Measurements from ENCODE around the gene ODF2.
A peak's percentile ranks its signal among the peaks of the same experiment; 100 is the strongest.
"Not testable (repeated sequence)": the region's sequence is repeated elsewhere in the genome, so short reads cannot be mapped to it uniquely, and the experiment has no call there.

The ODF2 gene

GRCh38 chr9:128420651-128421481, 34.9 kb upstream of the ODF2 start, which contains the start of gene CERCAM:
TSS of gene CERCAM (plus strand) at chr9:128420857. CDS start at chr9:128420878, 21 bp downstream.
- TF ChIP-seq POU6F1 (CRISPR knock-in tag; IDR thresholded peaks at IDR 0.05; ENCODE audit: borderline replicate concordance, low read depth) (no peak), ZNF8 (CRISPR knock-in tag; IDR thresholded peaks at IDR 0.05) (no peak), PPARA (CRISPR knock-in tag; IDR thresholded peaks at IDR 0.05; ENCODE audit: borderline replicate concordance) (no peak), ZC3H10 (CRISPR knock-in tag; IDR thresholded peaks at IDR 0.05) (no peak), TOX (CRISPR knock-in tag; IDR thresholded peaks at IDR 0.05; ENCODE audit: borderline replicate concordance) (no peak), ZNF70 (CRISPR knock-in tag; IDR thresholded peaks at IDR 0.05) (no peak), CSDC2 (CRISPR knock-in tag; IDR thresholded peaks at IDR 0.05) (no peak), ZFP3 (CRISPR knock-in tag; IDR thresholded peaks at IDR 0.05) (no peak), BACH2 (CRISPR knock-in tag; IDR thresholded peaks at IDR 0.05; ENCODE audit: borderline replicate concordance) (no peak), ESRRG (CRISPR knock-in tag; IDR thresholded peaks at IDR 0.05) (no peak), TCF4 (CRISPR knock-in tag; IDR thresholded peaks at IDR 0.05; ENCODE audit: borderline replicate concordance) (no peak), TSHZ2 (CRISPR knock-in tag; IDR thresholded peaks at IDR 0.05) (no peak), SNAI2 (CRISPR knock-in tag; IDR thresholded peaks at IDR 0.05) (no peak), ZFP30 (CRISPR knock-in tag; IDR thresholded peaks at IDR 0.05) (no peak; the same call in 1 of the 2 replicates), ISL1 (CRISPR knock-in tag; IDR thresholded peaks at IDR 0.05) (no peak)
- peak; percentile 84 for ATAC-seq

GRCh38 chr9:128421482-128421996, 34.3 kb upstream of the ODF2 start:
- ATAC-seq: peak; percentile 21
- TF ChIP-seq ZNF8 (CRISPR knock-in tag; IDR thresholded peaks at IDR 0.05): no peak
- no peak for TF ChIP-seq ISL1 (CRISPR knock-in tag; IDR thresholded peaks at IDR 0.05)
- no peak for TF ChIP-seq ZC3H10 (CRISPR knock-in tag; IDR thresholded peaks at IDR 0.05)
- TF ChIP-seq, protein P1, sequence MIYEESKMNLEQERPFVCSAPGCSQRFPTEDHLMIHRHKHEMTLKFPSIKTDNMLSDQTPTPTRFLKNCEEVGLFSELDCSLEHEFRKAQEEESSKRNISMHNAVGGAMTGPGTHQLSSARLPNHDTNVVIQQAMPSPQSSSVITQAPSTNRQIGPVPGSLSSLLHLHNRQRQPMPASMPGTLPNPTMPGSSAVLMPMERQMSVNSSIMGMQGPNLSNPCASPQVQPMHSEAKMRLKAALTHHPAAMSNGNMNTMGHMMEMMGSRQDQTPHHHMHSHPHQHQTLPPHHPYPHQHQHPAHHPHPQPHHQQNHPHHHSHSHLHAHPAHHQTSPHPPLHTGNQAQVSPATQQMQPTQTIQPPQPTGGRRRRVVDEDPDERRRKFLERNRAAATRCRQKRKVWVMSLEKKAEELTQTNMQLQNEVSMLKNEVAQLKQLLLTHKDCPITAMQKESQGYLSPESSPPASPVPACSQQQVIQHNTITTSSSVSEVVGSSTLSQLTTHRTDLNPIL (CRISPR knock-in tag; IDR thresholded peaks at IDR 0.05; ENCODE audit: low read depth): no peak
- TF ChIP-seq, protein P2, sequence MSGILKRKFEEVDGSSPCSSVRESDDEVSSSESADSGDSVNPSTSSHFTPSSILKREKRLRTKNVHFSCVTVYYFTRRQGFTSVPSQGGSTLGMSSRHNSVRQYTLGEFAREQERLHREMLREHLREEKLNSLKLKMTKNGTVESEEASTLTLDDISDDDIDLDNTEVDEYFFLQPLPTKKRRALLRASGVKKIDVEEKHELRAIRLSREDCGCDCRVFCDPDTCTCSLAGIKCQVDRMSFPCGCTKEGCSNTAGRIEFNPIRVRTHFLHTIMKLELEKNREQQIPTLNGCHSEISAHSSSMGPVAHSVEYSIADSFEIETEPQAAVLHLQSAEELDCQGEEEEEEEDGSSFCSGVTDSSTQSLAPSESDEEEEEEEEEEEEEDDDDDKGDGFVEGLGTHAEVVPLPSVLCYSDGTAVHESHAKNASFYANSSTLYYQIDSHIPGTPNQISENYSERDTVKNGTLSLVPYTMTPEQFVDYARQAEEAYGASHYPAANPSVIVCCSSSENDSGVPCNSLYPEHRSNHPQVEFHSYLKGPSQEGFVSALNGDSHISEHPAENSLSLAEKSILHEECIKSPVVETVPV (CRISPR knock-in tag; IDR thresholded peaks at IDR 0.05): no peak
- no peak for TF ChIP-seq PPARA (CRISPR knock-in tag; IDR thresholded peaks at IDR 0.05; ENCODE audit: borderline replicate concordance)

GRCh38 chr9:128422022-128422782, 33.6 kb upstream of the ODF2 start:
- ATAC-seq: not testable (repeated sequence)

- no peak for ATAC-seq
- TF ChIP-seq OSR1 (CRISPR knock-in tag; IDR thresholded peaks at IDR 0.05): no peak
- TF ChIP-seq POU6F1 (CRISPR knock-in tag; IDR thresholded peaks at IDR 0.05; ENCODE audit: borderline replicate concordance, low read depth): no peak
- no peak for TF ChIP-seq ZFP3 (CRISPR knock-in tag; IDR thresholded peaks at IDR 0.05)
- no peak for TF ChIP-seq BACH2 (CRISPR knock-in tag; IDR thresholded peaks at IDR 0.05; ENCODE audit: borderline replicate concordance)
- TF ChIP-seq ISL1 (CRISPR knock-in tag; IDR thresholded peaks at IDR 0.05): no peak
- TF ChIP-seq ARNTL (CRISPR knock-in tag; IDR thresholded peaks at IDR 0.05; ENCODE audit: borderline replicate concordance, low read depth): no peak
- TF ChIP-seq, protein P2 (CRISPR knock-in tag; IDR thresholded peaks at IDR 0.05): no peak
- no peak for TF ChIP-seq RARB (CRISPR knock-in tag; IDR thresholded peaks at IDR 0.05)
- no peak for TF ChIP-seq PATZ1 (CRISPR knock-in tag; IDR thresholded peaks at IDR 0.05; ENCODE audit: borderline replicate concordance)
Measured at GRCh38 chr9:128422783-128423150, 33.0 kb upstream of the ODF2 start.
